Keratinocyte (primary cell): Measurements from ENCODE around the gene PCSK6.

Experiments used
- EZH2 ChIP-seq: IDR thresholded peaks from one replicate; pipeline ENCODE4 v1.6.1; 2012; ENCODE audit warnings: inconsistent platforms, mild to moderate bottlenecking, low read length, moderate library complexity
- TF ChIP-seq, protein P1 (sequence below), 3 experiments: IDR thresholded peaks in 1 of 3; conservative IDR thresholded peaks in 1 of 3; optimal IDR thresholded peaks in 1 of 3; 2 replicates in 2 of 3; 3 replicates in 1 of 3; pipeline versions ENCODE3 to v1.5.1; 2011; ENCODE audit warnings: low read length in 3 of 3, mild to moderate bottlenecking in 3 of 3, moderate library complexity in 2 of 3, control low read depth in 1 of 3, inconsistent platforms in 1 of 3; ENCODE audit not compliant: insufficient read depth in 2 of 3; ENCODE audit errors: extremely low read depth in 1 of 3

DNA sequence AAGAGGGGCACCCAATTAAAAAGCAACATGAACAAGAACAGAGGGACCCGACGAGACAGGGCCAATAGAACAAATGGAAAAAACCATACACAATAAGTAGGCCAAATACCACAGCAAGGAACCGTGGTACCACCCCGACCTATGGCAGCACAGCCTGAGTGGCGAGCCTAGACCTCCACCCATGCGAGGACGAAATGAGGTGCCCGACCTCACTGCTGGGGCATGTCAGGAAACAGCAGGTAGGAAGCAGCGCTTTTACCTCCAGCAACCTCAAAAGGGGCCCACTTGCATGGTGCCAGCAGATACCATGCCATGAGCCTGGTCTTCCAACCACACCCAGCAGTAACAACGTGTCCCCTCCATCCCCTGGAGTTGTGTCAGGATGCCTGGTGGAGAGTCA is 77.9 kb downstream of the PCSK6 start:
- TF ChIP-seq, protein P1, sequence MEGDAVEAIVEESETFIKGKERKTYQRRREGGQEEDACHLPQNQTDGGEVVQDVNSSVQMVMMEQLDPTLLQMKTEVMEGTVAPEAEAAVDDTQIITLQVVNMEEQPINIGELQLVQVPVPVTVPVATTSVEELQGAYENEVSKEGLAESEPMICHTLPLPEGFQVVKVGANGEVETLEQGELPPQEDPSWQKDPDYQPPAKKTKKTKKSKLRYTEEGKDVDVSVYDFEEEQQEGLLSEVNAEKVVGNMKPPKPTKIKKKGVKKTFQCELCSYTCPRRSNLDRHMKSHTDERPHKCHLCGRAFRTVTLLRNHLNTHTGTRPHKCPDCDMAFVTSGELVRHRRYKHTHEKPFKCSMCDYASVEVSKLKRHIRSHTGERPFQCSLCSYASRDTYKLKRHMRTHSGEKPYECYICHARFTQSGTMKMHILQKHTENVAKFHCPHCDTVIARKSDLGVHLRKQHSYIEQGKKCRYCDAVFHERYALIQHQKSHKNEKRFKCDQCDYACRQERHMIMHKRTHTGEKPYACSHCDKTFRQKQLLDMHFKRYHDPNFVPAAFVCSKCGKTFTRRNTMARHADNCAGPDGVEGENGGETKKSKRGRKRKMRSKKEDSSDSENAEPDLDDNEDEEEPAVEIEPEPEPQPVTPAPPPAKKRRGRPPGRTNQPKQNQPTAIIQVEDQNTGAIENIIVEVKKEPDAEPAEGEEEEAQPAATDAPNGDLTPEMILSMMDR (optimal IDR thresholded peaks at IDR 0.05 in 1 of 3, IDR thresholded peaks at IDR 0.05 in 1 of 3, conservative IDR thresholded peaks at IDR 0.05 in 1 of 3; ENCODE audit: extremely low read depth in 1 of 3, insufficient read depth in 2 of 3, low read length in 3 of 3): no peak
- no peak for TF ChIP-seq EZH2
